UCSD-AML1 (cell line): Measurements from ENCODE around the gene MORN1.

ENCODE experiments used
- DNase-seq: peaks from one replicate; lab custom pipeline; 2025; ENCODE audit not compliant: unreplicated experiment; lab: John Stamatoyannopoulos, UW

The MORN1 gene

DNA sequence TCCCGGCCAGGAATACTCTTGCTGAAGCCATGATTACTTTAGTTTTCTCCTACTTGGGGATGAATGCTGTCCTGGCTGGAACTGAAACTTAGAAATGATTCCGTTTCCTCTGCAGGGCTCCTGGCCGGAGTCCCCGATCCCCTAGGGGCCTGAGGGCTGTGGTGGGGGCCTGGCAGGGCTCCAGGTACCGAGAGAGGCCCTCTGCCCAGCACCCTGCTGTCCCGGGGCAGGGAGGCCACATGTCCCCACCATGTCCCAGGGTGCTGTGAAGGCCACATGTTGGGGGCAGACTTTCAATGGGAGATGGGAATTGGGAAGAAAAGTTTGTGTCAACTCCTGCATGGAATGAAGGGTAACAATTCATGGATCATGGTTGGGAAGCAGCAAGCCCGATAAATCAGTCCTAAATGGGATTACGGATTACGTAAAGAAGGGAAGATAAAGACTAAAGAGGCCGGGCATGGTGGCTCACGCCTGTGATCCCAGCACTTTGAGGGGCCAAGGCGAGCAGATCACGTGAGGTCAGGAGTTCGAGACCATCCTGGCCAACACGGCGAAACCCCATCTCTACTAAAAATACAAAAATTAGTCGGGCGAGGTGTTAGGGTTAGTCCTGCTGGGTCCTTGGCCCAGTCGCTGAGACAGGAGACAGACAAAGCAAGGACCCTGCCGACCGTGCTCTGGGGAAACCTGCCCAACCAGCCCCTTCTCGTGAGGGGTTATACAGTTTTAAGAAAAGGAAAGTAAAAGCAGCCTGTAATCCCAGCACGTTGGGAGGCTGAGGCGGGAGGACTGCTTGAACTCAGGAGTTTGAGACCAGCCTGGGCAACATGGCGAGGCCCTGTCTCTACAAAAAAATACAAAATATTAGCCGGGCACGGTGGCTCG is 37.6 kb downstream of the MORN1 start:
- no peak for DNase-seq

DNA sequence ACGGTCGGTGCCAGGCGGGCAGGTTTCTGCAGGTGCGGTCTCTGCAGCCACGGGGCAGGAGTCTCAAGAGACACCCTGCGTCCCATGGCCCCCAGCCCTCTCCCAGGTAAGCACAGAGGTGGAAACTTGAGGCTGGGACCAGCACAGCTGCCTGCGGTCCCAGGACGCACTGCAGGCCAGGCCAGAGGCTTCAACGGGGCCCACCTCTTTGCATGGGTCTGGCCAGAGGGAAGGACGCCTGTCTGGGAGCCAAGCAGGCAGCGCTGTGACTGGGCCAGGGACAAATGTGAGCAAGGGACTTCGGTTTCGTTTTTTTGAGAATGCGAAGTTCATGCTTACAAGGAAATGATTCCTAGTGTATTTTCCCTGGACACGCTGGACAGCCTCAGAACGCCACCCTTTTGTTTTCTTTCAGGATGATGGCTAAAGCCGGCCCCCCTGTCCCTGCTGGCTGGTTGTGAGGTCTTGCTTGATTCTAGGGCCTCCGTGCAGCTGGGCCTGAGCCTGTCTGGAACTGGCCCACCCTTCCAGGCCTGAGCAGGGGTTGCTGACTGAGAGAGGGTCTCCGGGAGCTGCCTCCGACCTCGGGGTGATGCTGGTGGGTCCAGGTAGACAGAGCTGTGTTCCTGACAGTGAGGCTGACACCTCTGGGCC is 38.3 kb downstream of the MORN1 start:
- DNase-seq: no peak

DNA sequence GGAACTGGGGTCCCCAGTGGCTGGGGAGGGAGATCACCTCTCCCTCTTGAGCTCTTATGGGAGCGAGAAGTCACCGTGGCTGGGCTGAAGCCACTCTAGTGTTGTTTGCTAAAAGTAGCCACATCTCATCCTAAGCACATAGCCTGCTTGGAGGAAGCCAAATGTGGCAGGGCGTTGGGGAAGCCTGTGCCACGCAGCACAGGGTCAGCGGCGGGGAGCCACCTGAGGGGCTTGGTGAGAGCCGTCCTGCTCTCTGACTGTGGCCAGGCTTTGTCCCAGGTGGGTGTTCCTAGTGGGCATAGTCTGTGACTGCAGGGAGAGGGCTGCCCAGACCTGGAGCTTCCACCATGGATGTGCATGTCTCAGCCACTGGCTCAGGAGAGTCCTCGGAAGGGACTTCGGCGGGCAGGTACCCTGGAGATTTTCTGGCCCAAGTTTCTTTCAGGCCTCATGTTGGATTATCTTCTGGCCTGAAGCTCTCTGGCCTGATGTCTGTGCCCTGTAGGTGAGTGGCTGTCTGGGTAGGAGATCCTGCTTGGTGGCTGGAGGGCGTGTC is 38.9 kb downstream of the MORN1 start:
- DNase-seq: no peak

DNA sequence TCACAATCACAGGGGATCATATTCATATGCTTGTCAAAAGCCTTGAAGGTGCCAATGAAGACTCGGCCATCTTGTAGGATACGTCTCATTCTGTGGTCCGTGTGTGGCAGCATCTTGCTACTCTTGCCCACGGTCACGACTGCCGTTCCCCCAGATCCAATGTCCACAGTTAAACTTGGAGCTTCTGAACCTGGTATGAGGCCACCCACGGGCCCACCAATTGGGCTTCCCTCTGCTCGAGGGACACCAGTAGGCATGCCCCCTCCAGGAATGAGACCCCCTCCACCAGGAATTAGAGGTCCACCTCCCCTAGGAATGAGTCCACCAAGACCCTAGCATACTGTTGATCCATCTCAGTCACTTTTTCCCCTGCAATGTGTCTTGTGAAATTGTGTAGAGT is 39.6 kb downstream of the MORN1 start:
- no peak for DNase-seq

DNA sequence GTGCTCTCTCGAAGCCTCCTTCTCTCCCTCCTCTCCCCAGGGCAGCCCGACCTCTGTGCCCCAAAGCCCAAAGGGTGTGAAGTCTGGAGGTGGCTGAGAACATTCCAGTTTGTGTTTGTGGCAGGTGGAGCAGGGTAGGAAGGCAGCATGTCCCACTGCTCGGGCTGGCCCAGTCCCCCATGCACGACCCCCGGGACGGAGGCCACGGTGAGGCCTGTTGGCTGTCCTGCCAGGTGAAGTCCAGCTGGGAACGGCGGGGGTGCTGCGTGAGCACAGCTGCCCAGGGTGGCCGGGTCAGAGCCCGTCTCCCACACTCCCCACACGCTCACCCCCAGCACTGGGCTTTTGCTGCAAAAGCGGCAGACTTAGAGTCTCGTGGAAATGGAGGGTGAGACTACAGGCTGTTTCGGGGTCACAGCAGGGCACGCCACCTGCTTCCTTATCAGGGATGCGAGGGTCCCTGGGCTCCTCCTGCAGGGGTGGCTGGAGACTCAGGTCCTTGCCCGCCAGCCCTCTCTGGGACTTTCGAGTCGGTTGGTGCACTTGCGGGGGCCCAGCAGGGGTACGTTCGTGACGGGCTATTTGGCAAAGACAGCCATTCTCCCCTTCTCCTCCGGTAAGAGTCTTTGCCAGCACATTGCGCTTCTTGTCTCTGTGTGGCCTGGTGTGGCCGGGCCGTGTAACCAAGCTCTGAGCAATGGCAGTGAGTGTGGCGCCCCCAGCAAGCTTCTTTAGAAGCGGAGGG is 40.3 kb downstream of the MORN1 start:
- no peak for DNase-seq

DNA sequence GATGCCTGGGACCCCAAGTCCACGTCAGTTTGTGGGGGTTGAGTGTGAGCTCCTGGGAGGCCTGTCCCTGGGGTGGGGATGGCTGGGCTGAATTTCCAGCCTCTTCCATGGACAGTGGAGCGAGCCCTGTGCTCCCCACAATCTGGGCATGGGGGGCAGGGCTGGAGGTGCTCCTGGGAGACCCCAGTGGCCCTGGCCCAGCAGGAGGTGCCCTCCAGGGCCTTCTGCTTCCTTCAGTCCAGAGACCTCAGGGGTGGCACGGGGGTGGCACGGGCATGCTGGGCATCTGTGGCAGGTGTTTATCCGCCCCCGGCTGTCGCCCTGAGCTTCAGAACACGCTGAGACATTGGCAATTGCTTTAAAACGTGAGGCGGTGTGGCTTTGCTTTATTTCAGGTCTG is 40.9 kb downstream of the MORN1 start:
- DNase-seq: no peak

DNA sequence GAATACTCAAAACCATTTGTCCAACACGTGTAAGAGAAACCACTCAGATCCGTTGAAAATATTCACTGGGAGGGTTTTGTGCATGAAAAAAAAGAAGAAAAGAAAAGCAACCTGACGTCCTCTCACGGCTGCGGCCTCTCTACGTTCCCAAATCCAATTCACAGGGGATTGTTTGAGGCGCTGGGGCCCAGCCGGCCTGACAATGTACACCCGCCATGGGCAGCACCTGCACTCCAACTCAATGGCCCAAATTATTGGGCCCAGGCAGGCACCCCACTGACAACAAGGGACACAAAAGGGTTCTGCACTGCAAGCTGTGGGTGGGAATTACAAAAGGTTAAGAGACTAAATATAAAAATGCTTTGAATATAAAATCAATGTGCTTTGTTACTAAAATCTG is 41.5 kb downstream of the MORN1 start:
- no peak for DNase-seq

DNA sequence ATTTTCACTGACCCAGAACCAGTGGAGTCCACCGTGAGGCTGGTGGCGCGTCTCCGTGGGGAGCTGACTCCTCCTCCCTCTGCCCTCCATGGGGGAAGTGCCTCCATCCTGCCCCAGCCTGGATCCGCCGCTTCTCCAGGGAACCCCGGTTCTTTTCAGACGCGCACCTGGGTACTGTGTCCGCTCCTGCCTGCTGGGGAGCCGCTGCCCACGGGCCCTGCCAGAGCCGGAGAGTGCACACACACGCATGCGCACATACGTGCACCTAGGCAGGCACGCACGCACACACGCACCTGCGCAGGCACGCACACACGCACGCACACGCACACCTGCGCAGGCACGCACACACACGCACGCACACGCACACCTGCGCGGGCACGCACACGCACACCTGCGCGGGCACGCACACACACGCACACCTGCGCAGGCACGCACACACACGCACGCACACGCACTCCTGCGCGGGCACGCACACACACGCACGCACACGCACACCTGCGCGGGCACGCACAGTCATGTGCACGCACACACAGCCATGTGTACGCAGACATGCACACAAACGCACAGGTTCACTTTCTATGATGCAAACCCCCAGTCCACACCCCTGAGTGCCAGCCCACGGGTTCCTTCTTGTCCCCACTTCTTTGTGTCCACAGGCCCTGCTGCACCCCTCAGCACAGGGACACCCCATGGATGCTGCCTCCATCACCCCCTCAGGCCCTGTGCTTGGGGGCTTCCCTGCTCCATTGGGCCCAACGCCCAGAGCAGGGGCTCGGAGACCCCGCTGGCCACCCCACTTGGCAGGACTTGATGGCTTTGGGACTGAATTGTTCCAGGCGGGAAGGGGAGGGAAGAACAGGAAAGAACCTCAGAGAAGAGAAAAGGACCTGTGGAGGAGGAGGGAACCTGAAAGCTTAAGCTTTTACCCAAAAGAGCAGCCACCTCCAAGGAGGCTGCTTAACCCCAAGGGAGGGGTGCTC is 42.7 kb downstream of the MORN1 start:
- no peak for DNase-seq

DNA sequence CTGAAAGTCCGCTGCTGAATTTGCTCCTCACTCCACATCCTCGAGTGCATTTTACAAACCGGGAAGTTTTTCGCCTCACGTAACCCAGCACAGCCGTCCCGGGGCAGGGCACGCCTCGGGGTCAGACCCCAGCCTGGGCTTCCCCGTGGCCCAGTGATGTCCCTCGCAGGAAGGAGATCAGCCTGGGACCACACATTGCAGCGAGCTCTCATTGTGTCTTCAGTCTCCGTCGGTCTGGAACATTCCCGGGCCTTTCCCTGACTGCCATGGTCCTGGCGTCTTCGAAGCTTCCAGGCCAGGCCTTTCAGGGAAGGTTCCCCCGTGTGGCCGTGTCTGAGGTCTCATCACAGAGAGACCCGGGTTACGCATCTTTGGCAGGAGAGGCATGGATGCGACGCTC is 43.5 kb downstream of the MORN1 start:
- DNase-seq: no peak

DNA sequence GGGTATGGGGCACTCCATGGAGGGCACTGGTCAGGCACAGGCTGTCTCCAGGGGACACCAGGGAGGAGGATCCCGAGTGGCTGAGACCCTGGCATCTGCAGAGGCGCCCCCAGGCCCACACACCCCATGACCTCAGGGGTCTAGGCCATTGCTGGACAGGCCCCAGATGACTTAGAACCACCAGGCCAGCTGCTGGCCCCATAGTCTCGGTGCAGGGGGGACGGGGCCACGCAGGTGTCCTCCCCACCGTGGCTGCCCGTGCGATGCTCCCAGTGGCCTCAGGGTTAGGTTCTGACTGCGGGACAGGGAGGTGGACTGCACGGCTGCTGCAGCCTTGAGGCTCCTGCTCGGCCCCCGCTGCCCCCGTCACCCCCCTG is 44.0 kb downstream of the MORN1 start:
- DNase-seq: no peak

DNA sequence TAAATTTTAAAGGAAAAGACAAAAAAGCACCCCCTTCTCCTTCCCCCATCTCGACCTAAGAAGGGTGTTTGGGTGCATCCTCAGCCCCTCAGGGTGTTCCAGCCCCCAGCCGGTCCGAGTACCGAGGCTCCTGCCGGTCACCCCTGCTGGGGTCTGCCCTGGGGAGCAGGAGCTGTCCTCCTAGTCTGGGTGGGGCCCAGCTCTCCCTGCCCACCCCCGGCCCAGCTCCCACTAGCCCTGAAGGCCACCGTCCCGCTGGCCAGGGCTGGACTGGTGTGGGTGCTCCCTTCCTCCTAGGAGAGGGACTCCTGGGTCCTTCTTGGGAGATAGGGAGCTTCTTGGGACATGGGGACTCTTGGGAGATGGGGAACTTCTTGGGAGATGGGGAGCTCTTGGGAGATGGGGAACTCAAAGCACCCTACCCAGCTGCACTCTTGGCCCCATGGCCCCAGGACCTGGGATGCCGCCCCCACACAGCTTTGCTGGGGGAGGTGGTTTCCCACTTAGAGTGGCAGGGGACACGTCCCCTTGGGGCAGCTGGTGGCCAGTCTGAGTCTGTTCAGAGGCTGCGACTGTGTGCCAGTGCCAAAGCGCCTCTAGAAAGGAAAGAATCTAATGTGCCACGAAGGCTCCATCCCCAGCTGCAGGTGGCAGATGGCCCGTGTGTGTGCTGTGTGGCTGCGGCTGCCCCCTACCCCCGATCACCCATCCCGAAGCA is 44.5 kb downstream of the MORN1 start:
- DNase-seq: no peak

DNA sequence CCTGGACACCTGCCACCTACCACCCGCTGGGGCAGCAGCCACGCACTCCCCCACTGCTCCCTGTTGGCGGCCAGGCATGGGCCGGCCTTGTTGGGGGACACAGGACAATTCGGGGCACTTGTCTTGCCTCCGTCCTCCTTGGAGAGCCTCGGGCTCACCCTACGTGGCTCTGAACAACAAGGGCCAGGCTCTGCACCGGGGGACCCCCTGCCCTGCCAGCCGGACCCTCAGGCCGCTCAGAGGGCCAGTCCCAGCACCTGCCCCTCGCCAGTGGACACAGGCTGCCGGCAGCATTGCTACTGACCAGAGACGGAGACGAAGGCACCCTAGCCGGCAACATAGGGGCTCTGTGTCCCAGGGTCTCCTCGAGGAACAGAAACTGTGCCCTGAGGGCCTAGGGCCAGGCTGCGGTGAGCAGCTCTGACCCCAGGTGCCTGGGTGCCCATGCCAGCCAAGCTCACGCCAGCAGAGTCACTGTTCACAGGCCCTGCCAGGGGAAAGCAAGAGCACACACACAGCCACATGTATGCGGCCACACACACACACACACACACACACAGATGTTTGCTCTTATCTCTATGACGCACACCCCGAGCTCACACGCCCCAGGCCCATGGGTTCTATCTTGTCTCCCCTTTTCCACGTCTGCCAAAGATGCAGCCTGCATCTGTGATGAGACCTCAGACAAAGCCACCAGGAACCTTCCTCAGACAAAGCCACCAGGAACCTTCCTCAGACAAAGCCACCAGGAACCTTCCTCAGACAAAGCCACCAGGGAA is 45.9 kb downstream of the MORN1 start:
- no peak for DNase-seq

DNA sequence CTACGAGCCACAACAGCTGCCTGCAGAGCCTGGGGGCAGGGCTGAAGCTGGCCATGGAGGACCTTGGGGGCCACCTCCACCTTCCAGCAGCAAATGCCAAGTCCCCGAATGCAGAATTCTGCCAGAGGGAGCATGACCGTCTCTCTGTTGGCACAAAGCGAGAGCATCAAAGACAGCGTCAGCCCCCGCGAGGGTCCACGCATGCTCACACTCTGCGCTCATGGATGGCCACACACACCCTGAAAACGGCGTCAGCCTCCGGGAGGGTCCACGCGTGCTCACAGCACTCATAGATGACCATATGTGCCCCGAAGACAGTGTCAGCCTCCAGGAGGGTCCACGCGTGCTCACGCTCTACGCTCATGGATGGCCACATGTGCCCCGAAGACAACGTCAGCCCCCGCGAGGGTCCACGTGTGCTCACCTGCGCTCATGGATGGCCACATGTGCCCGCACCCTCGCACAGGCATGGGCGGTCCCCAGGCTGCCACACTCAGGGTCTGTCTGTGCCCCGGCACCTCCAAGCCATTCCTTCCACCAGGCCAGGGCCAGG is 46.5 kb downstream of the MORN1 start:
- no peak for DNase-seq

DNA sequence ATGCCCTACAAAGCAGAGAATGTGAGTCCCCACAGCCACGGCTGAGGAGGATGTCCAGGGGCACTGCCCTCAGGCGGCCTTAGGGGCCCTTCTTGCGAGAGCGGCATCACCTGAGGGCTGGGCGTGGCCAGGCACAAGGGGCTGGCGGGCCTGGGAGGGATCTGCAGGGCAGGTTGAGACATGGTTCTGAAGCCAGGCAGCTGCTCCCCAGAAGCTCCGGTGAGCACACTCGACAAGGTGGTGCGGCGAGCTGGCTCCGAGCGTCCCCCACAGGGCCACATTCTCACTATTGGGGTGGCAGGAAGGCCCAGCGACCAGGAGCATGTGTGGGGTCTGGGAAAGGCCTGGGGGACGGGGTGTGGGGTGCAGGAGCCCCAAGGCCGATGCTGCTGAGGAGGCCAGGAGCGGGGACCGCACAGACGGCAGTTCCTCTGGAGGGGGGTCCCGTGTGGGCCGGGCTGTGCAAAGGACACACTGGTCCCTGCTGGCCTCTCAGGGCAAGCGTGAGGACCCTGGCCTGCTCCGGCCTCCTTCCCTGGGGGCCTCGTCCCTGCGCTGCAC is 47.2 kb downstream of the MORN1 start:
- DNase-seq: no peak

DNA sequence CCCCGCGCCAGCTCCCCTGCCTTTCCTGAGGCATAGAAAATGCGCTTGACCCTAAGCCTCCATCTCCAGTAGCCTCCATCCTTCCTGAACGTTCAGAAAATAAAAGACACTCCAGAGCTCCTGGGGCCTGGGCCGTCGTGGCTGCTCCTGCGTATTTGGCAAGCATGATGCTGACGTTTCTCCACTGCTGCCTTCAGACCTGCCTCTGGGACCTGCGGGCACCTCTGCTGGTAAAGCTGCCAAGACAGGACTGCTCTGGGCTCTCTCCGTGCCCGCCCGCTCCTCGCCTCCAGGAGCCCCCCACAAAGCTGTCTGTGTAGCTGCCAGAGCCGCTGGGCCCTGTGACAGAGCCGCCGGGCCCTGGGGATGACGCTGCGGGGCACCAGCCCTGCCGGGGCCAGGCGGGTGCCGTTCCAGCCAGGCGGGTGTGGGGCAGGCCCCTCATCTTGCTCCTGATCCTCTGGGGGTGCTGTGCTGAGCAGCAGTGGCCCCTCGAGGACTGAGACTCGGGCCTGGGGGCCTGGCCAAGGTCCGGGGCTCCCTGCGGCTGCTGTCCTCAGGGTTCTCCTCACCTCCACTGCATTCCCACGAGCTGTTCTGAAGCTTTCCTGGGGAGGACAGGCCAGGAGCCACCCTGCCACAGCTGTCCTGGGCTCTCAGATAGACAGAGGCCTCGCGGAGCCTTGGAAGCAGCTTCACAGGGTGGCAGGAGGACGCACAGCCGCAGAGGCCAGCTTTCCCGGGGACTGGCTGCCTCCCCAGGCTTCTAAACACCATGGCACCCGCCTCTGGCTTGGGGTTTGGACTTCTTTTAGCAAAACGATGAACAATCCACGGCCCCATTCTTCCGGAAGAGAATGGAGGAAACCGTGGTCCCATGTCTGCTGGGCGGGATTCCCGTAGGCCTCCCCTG is 48.1 kb downstream of the MORN1 start:
- no peak for DNase-seq

DNA sequence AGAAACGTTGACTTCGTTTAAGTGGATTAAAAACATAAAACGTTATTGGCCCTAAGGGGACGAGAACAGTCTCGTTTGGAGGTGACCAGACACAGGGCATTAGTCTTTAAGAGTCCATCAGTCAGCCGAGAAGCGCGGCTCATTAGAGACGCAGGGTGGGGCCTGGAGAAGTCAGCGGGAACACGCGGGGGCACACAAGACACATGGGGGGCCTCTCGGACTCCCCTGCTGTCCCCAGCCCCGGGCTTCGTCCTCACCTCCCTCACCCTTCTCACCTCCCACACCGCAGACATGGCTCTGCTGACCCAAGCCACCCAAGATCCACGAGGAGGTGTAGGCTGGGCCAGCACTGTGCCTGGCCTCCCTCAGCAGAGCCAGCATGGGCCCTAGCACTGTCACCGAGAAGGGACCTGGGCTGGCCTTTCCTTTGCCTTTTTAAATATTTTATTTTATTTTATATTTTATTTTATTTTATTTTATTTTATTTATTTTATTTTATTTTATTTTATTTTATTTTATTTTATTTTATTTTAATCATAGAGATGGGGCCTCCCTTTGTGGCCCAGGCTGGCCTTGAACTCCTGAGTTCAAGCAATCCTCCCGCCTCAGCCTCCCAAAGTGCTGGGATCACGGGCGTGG is 48.9 kb downstream of the MORN1 start:
- DNase-seq: no peak
